Ovary (tissue), 9 donors: ENCODE results near the gene PTH2R. TPM values are rescaled to one million over a fixed set of nuclear protein-coding genes. Genes with fewer than 3 reads are reported as not detected.
"Not testable (repeated sequence)": the region's sequence is repeated elsewhere in the genome, so short reads cannot be mapped to it uniquely, and the experiment has no call there.

ENCODE experiments used
- DNase-seq, 5 donors: peaks; one replicate each; pipeline ENCODE4 v3.0.0-alpha.2; 2019 to 2020
- H3K27ac ChIP-seq, 2 donors: fragments of 200-600 bp; one replicate each; pipeline versions ENCODE4 v1.5.1 to v1.8.0; 2019 to 2022
- H3K27me3 ChIP-seq: fragments of 200-600 bp; one replicate; pipeline ENCODE4 v1.8.0; 2022
- H3K36me3 ChIP-seq: fragments of 200-600 bp; sonication (generic); one replicate; pipeline ENCODE4 v1.5.1; 2019
- H3K4me1 ChIP-seq: one replicate; pipeline ENCODE4 v1.8.1; 2013; ENCODE audit warnings: mild to moderate bottlenecking, moderate library complexity; ENCODE audit not compliant: insufficient read depth
- H3K4me3 ChIP-seq: fragments of 200-600 bp; sonication (generic); one replicate; pipeline ENCODE4 v1.5.1; 2017
- H3K9me3 ChIP-seq, 2 donors: fragments of 200-600 bp in 1 of 2; sonication (generic) in 1 of 2; one replicate each; pipeline versions ENCODE4 v1.5.1 to v1.8.1; 2013 to 2019; ENCODE audit warnings: mild to moderate bottlenecking in 1 of 2, moderate library complexity in 1 of 2
- CTCF ChIP-seq, 3 donors: fragments of 450-650 bp in 2 of 3; fragments of 200-600 bp in 1 of 3; IDR thresholded peaks; one replicate each; pipeline versions ENCODE4 v1.5.1 to v1.8.0; 2016 to 2022; ENCODE audit warnings: antibody characterized with exemption in 3 of 3, mild to moderate bottlenecking in 1 of 3
- EP300 ChIP-seq: sonication (generic); formaldehyde crosslinking; IDR thresholded peaks from one replicate; pipeline ENCODE4 v1.6.1; 2017; ENCODE audit warnings: antibody characterized with exemption
- POLR2A ChIP-seq: fragments of 450-650 bp; IDR thresholded peaks from one replicate; pipeline ENCODE4 v1.6.1; 2017; ENCODE audit warnings: antibody characterized with exemption, mild to moderate bottlenecking, moderate library complexity
- WGBS, 3 donors: extraction: QIAGEN DNeasy Blood & Tissue Kit in 1 of 3; methylation state at CpG; one replicate each; pipeline versions ENCODE4 v1.1.5 to v1.1.7; 2013 to 2017; 5-methylcytosine and 5-hydroxymethylcytosine counted together
- intact Hi-C, 4 donors: fragments of 100-400 bp; cut with DNase I; formaldehyde crosslinking; loops; one replicate each; pipeline versions ENCODE4 v1.11.0 to v1.15.1; 2022 to 2023
- polyA plus RNA-seq, 2 donors: library from polyadenylated mRNA; stranded (reverse); fragments of 200-250 nt in 1 of 2; fragments of 350-450 nt in 1 of 2; fragmentation: Illumina TruSeq in 1 of 2; extraction: RNeasy Lipid Tissue Mini Kit (QIAGEN cat#74804) in 1 of 2; gene quantifications; one replicate each; pipeline ENCODE4 v1.2.3, GENCODE V29; 2013 to 2014
- total RNA-seq, 7 donors: library from RNA; depleted of rRNA in 2 of 7; stranded (reverse); fragments of >200 nt in 2 of 7; fragmentation: NEBNext Ultra II Directional in 3 of 7; extraction: Animal tissue kit (Norgen Biotek cat#: 25700) in 3 of 7; gene quantifications; one replicate each; pipeline versions ENCODE4 v1.1.0 to v1.2.4, GENCODE V29; 2016 to 2023
- donor health status: DM: no; HTN: no; CAD: no; lungs with moderate emphysema.
- donor health status: DM: no; HTN: no; CAD: no.
- donor health status: Bipolar disorder and iron deficiency.
- donor health status: DM: yes; HTN: yes; CAD: no.
- donor health status: DM: no; HTN: no; CAD: no.
- donor health status: DM: yes; HTN: yes; CAD: no.

The PTH2R gene
- total and polyA plus RNA-seq, 9 donors = 0.05 to 0.08 (median 0.07) TPM; not detected in 6

GRCh38 chr2:208389940-208390339 lies 16.7 kb upstream of the PTH2R start:
- Histone ChIP-seq H3K9me3 (peaks cover 0 to 5% of the 10 kb centered on the region in 2 donors), H3K27ac (no peak overlapping the region), H3K4me1 (no peaks in the 10 kb centered on the region), H3K27me3 (no peaks in the 10 kb centered on the region), H3K36me3 (no peaks in the 10 kb centered on the region), H3K4me3 (no peak overlapping the region)
- 85 to 93% (median 90%) methylated on average over 3 of the region's 3 CpGs for WGBS, 3 donors
- DNase-seq = no peak
- TF ChIP-seq EP300 (no peak), POLR2A (no peak), CTCF (IDR thresholded peaks at IDR 0.05) (no peak)
- intact Hi-C loops = no loop called here

GRCh38 chr2:208392300-208392699 lies 14.3 kb upstream of the PTH2R start:
- DNase-seq = no peak
- TF ChIP-seq CTCF (IDR thresholded peaks at IDR 0.05) (no peak), POLR2A (no peak), EP300 (no peak)
- H3K4me1 ChIP-seq = no peaks in the 10 kb centered on the region
- no peaks in the 10 kb centered on the region for H3K36me3 ChIP-seq
- no peaks in the 10 kb centered on the region for H3K27me3 ChIP-seq
- intact Hi-C loops = no loop called here
- peaks cover 0 to 5% of the 10 kb centered on the region in 2 donors for H3K9me3 ChIP-seq
- WGBS, 3 donors = 85 to 91% (median 86%) methylated on average over 3 of the region's 3 CpGs
- H3K27ac ChIP-seq = no peak overlapping the region
- no peak overlapping the region for H3K4me3 ChIP-seq

- not testable (repeated sequence) for H3K4me3 ChIP-seq, H3K4me1 ChIP-seq, H3K27me3 ChIP-seq, DNase-seq, H3K9me3 ChIP-seq, H3K27ac ChIP-seq, H3K36me3 ChIP-seq
- intact Hi-C loops = loop anchor here in 1 of 4 donors (2.0 kb wide), 1 partner anchor 16 kb away; no protein-coding TSS in a partner anchor
- 94 to 97% (median 95%) methylated on average over 4 of the region's 4 CpGs for WGBS, 3 donors
Measured at GRCh38 chr2:208396796-208397195, 9.8 kb upstream of the PTH2R start.

- 40 to 69% (median 42%) methylated on average over 1 of the region's 1 CpG for WGBS, 3 donors
- intact Hi-C loops = no loop called here
- TF ChIP-seq POLR2A (no peak), EP300 (no peak), CTCF (IDR thresholded peaks at IDR 0.05) (no peak)
Measured at GRCh38 chr2:208399201-208399600, 7.4 kb upstream of the PTH2R start.

GRCh38 chr2:208407667-208408066 lies 1.1 kb downstream of the PTH2R start:
- no peak for DNase-seq
- Histone ChIP-seq H3K36me3 (no peaks in the 10 kb centered on the region), H3K4me3 (no peak overlapping the region), H3K9me3 (no peaks in the 10 kb centered on the region), H3K27me3 (no peaks in the 10 kb centered on the region), H3K27ac (no peak overlapping the region), H3K4me1 (peaks cover 3% of the 10 kb centered on the region)
- TF ChIP-seq EP300 = no peak
- TF ChIP-seq CTCF (IDR thresholded peaks at IDR 0.05) = peak in 1 of 3 donors; percentile 16
- no peak for TF ChIP-seq POLR2A
- WGBS, 3 donors = 4 to 24% (median 7%) methylated on average over 9 of the region's 9 CpGs
- intact Hi-C loops = no loop called here

More at GRCh38 chr2:208399201-208399600, 7.4 kb upstream of the PTH2R start:
- DNase-seq = no peak
- no peaks in the 10 kb centered on the region for H3K27me3 ChIP-seq
- H3K9me3 ChIP-seq = peaks cover 0 to 5% of the 10 kb centered on the region in 2 donors
- H3K36me3 ChIP-seq = no peaks in the 10 kb centered on the region
- no peak overlapping the region for H3K27ac ChIP-seq
- no peak overlapping the region for H3K4me3 ChIP-seq
- H3K4me1 ChIP-seq = no peaks in the 10 kb centered on the region
